HepG2 (cell line): Measurements from ENCODE around the gene BMERB1. TPM values are rescaled to one million over a fixed set of nuclear protein-coding genes. Genes with fewer than 3 reads are reported as not detected.
A peak's percentile ranks its signal among the peaks of the same experiment; 100 is the strongest.

ENCODE experiments used
- ARID2 ChIP-seq: sonication (generic); formaldehyde crosslinking; IDR thresholded peaks from 2 replicates; pipeline ENCODE4 v1.8.1; 2022; ENCODE audit warnings: mild to moderate bottlenecking, missing genetic modification reagents, borderline replicate concordance
- CHD2 ChIP-seq: IDR thresholded peaks from 2 replicates; pipeline ENCODE4 v1.6.1; 2011; ENCODE audit warnings: low read depth, low read length, improper control_type of control experiment
- ERF ChIP-seq: IDR thresholded peaks from 2 replicates; pipeline ENCODE4 v1.6.1; 2018; ENCODE audit warnings: missing biosample characterization, missing genetic modification reagents
- HMG20B ChIP-seq: conservative IDR thresholded peaks from 2 replicates; pipeline ENCODE4 v1.6.1; 2016; ENCODE audit warnings: missing genetic modification reagents, missing compliant biosample characterization
- KLF11 ChIP-seq: IDR thresholded peaks from 2 replicates; pipeline ENCODE4 v1.6.1; 2016; ENCODE audit warnings: missing compliant biosample characterization
- KLF15 ChIP-seq: sonication (generic); formaldehyde crosslinking; IDR thresholded peaks from 2 replicates; pipeline ENCODE4 v1.8.1; 2023; ENCODE audit warnings: borderline replicate concordance, mild to moderate bottlenecking, inconsistent platforms, missing genetic modification reagents, mixed read lengths
- MAF1 ChIP-seq: sonication (generic); formaldehyde crosslinking; IDR thresholded peaks from 2 replicates; pipeline ENCODE4 v1.5.0; 2020; ENCODE audit warnings: missing genetic modification reagents, borderline replicate concordance
- NBN ChIP-seq: fragments of 450-650 bp; conservative IDR thresholded peaks from 2 replicates; pipeline ENCODE4 v1.6.1; 2017
- NFIC ChIP-seq: IDR thresholded peaks from 2 replicates; pipeline ENCODE4 v1.6.1; 2012; ENCODE audit warnings: mild to moderate bottlenecking, low read length, inconsistent platforms
- NKX3-1 ChIP-seq: sonication (generic); formaldehyde crosslinking; IDR thresholded peaks from 2 replicates; pipeline ENCODE4 v1.5.0; 2020; ENCODE audit warnings: missing genetic modification reagents
- RBM22 ChIP-seq: fragments of 200-400 bp; formaldehyde crosslinking; optimal IDR thresholded peaks from 2 replicates; pipeline ENCODE3; 2017; ENCODE audit warnings: mild to moderate bottlenecking, low read length, moderate library complexity
- SMAD1 ChIP-seq: sonication (generic); formaldehyde crosslinking; IDR thresholded peaks from 2 replicates; pipeline ENCODE4 v1.4.0; 2020; ENCODE audit warnings: missing genetic modification reagents, low read depth, mild to moderate bottlenecking, borderline replicate concordance
- WIZ ChIP-seq: sonication (generic); formaldehyde crosslinking; IDR thresholded peaks from 2 replicates; pipeline ENCODE4 v1.5.1; 2020; ENCODE audit warnings: mild to moderate bottlenecking, missing genetic modification reagents
- ZFP1 ChIP-seq: IDR thresholded peaks from 2 replicates; pipeline ENCODE4 v1.6.1; 2016
- ZFP36 ChIP-seq: fragments of 150-350 bp; IDR thresholded peaks from 2 replicates; pipeline ENCODE4 v1.6.1; 2018; ENCODE audit warnings: borderline replicate concordance, low read length, low read depth; ENCODE audit not compliant: partially characterized antibody
- ZNF382 ChIP-seq: sonication (generic); formaldehyde crosslinking; IDR thresholded peaks from 2 replicates; pipeline ENCODE4 v1.5.0; 2020; ENCODE audit warnings: missing genetic modification reagents, mild to moderate bottlenecking, borderline replicate concordance
- ZNF558 ChIP-seq: sonication (generic); formaldehyde crosslinking; IDR thresholded peaks from 2 replicates; pipeline ENCODE4 v1.9.0; 2022; ENCODE audit warnings: mild to moderate bottlenecking, missing genetic modification reagents, borderline replicate concordance
- ZNF644 ChIP-seq: IDR thresholded peaks from 2 replicates; pipeline ENCODE4 v1.6.1; 2016; ENCODE audit warnings: low read depth
- ZNF768 ChIP-seq: sonication (generic); formaldehyde crosslinking; IDR thresholded peaks from 2 replicates; pipeline ENCODE4 v1.4.0; 2020; ENCODE audit warnings: missing genetic modification reagents
- ZZZ3 ChIP-seq: sonication (generic); formaldehyde crosslinking; IDR thresholded peaks from 2 replicates; pipeline ENCODE4 v1.4.0; 2020; ENCODE audit warnings: missing genetic modification reagents, mild to moderate bottlenecking, borderline replicate concordance
- polyA plus RNA-seq, 8 experiments: library from polyadenylated mRNA; depleted of rRNA in 3 of 8; stranded (reverse) in 7 of 8; unstranded in 1 of 8; fragments of >200 nt; fragmentation: Illumina TruSeq in 4 of 8; extraction: Trizol in 4 of 8; gene quantifications; 2 replicates each; pipeline versions ENCODE4 v1.2.1 to v1.2.3, GENCODE V29; 2011 to 2016; ENCODE audit warnings: low read depth in 4 of 8, missing spikeins in 1 of 8, mixed read lengths in 1 of 8; ENCODE audit not compliant: insufficient read depth in 1 of 8
- total RNA-seq, 5 experiments: library from RNA; depleted of rRNA; stranded (reverse); fragments of >200 nt; fragmentation: Illumina TruSeq; extraction: Trizol; gene quantifications; 2 replicates each; pipeline ENCODE4 v1.2.3, GENCODE V29; 2016; ENCODE audit warnings: low read depth in 1 of 5
- TF ChIP-seq, protein P1 (sequence below): sonication (generic); formaldehyde crosslinking; IDR thresholded peaks from 2 replicates; pipeline ENCODE4 v1.5.0; 2020; ENCODE audit warnings: missing genetic modification reagents
- TF ChIP-seq, protein P2 (sequence below): IDR thresholded peaks from 2 replicates; pipeline ENCODE4 v1.6.1; 2018; ENCODE audit warnings: missing genetic modification reagents

BMERB1 gene
- total and polyA plus RNA-seq, 2 of the 13 experiments (the other 11 are each of a cell fraction or from before 2014, with no cell fraction given) = 1.4 TPM

GRCh38 chr16:15610369-15610871, 176.0 kb downstream of the BMERB1 start (continued):
- TF ChIP-seq ZNF644 (CRISPR knock-in tag) (peak; percentile 82), ZFP1 (0 out of 2 replicates have a peak, but pooled peaks have one; percentile 51), ARID2 (CRISPR knock-in tag) (no peak), CHD2 (no peak), RBM22 (no peak), SMAD1 (CRISPR knock-in tag) (no peak), NKX3-1 (CRISPR knock-in tag) (no peak), WIZ (CRISPR knock-in tag) (no peak), KLF15 (no peak), NBN (no peak), ZZZ3 (CRISPR knock-in tag) (no peak), ZNF558 (CRISPR knock-in tag) (no peak), MAF1 (CRISPR knock-in tag) (no peak), ZNF382 (CRISPR knock-in tag) (no peak), ZFP36 (no peak), KLF11 (CRISPR knock-in tag) (no peak), ERF (CRISPR knock-in tag) (peak; percentile 62; the same call in 1 of the 2 replicates), ZNF768 (CRISPR knock-in tag) (no peak), NFIC (peak; percentile 73; the same call in 1 of the 2 replicates), HMG20B (CRISPR knock-in tag) (no peak)
- TF ChIP-seq, protein P1, sequence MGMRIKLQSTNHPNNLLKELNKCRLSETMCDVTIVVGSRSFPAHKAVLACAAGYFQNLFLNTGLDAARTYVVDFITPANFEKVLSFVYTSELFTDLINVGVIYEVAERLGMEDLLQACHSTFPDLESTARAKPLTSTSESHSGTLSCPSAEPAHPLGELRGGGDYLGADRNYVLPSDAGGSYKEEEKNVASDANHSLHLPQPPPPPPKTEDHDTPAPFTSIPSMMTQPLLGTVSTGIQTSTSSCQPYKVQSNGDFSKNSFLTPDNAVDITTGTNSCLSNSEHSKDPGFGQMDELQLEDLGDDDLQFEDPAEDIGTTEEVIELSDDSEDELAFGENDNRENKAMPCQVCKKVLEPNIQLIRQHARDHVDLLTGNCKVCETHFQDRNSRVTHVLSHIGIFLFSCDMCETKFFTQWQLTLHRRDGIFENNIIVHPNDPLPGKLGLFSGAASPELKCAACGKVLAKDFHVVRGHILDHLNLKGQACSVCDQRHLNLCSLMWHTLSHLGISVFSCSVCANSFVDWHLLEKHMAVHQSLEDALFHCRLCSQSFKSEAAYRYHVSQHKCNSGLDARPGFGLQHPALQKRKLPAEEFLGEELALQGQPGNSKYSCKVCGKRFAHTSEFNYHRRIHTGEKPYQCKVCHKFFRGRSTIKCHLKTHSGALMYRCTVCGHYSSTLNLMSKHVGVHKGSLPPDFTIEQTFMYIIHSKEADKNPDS (CRISPR knock-in tag) = 0 out of 2 replicates have a peak, but pooled peaks have one; percentile 28
- TF ChIP-seq, protein P2, sequence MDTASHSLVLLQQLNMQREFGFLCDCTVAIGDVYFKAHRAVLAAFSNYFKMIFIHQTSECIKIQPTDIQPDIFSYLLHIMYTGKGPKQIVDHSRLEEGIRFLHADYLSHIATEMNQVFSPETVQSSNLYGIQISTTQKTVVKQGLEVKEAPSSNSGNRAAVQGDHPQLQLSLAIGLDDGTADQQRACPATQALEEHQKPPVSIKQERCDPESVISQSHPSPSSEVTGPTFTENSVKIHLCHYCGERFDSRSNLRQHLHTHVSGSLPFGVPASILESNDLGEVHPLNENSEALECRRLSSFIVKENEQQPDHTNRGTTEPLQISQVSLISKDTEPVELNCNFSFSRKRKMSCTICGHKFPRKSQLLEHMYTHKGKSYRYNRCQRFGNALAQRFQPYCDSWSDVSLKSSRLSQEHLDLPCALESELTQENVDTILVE (CRISPR knock-in tag) = no peak
